ENCODE results near the gene ZBED6.
A peak's percentile ranks its signal among the peaks of the same experiment; 100 is the strongest.
"Not testable (repeated sequence)": the region's sequence is repeated elsewhere in the genome, so short reads cannot be mapped to it uniquely, and the experiment has no call there.

The ZBED6 gene

DNA sequence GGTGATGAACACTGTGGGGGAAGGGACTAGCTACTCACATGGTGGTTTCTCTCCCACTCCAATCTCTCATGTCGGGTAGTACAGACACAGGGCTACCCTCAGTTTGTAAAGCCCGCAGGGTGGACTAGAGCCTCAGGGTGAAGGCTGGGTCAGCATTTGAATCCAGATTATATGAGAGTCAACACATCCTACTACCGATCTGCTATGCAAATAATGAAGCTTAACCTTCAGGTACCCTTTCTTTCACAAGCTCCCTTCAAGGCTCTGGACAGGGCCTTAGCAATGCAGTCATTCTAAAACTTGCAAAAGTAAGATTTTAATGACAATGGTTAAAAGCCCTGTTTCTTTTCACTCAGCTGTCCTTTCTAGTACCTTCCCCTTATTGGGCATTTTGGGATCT is 5.5 kb upstream of the ZBED6 start:
- no peak for TF ChIP-seq CTCF (IDR thresholded peaks at IDR 0.05; ENCODE audit: low read length)
- TF ChIP-seq EZH2 (IDR thresholded peaks at IDR 0.05; ENCODE audit: borderline replicate concordance, low read length): no peak
- no peak overlapping the region for H3K9ac ChIP-seq (ENCODE audit: low read length)
- peak overlapping the region; percentile 81; the same call in 1 of the 2 replicates for H2AFZ ChIP-seq (ENCODE audit: low read length)
- no peak overlapping the region for H3K4me3 ChIP-seq (ENCODE audit: low read depth, low read length, poor library complexity, severe bottlenecking)
- H3K9me3 ChIP-seq (ENCODE audit: low read length): 0 out of 2 replicates have a peak, but pooled peaks cover 3% of the 10 kb centered on the region
- no peaks in the 10 kb centered on the region; the same call in 1 of the 2 replicates for H3K36me3 ChIP-seq (ENCODE audit: insufficient read depth, low read length)
- peaks cover 19% of the 10 kb centered on the region for H3K4me1 ChIP-seq (ENCODE audit: insufficient read depth, low read length, severe bottlenecking)
- H3K27ac ChIP-seq (ENCODE audit: low read depth, low read length, poor library complexity, severe bottlenecking): peak overlapping the region; percentile 77
- no peaks in the 10 kb centered on the region for H3F3A ChIP-seq (ENCODE audit: insufficient read depth, low read length)
- no peaks in the 10 kb centered on the region for H3K9me2 ChIP-seq (ENCODE audit: low read depth, low read length)
- H3K27me3 ChIP-seq (ENCODE audit: insufficient read depth, low read length): no peaks in the 10 kb centered on the region
- no peaks in the 10 kb centered on the region for H4K20me1 ChIP-seq (ENCODE audit: insufficient read depth, low read length)
- H3K4me2 ChIP-seq (ENCODE audit: low read length): peak overlapping the region; percentile 24; the same call in 1 of the 2 replicates
- H3K79me2 ChIP-seq (ENCODE audit: insufficient read depth, low read length): no peaks in the 10 kb centered on the region

DNA sequence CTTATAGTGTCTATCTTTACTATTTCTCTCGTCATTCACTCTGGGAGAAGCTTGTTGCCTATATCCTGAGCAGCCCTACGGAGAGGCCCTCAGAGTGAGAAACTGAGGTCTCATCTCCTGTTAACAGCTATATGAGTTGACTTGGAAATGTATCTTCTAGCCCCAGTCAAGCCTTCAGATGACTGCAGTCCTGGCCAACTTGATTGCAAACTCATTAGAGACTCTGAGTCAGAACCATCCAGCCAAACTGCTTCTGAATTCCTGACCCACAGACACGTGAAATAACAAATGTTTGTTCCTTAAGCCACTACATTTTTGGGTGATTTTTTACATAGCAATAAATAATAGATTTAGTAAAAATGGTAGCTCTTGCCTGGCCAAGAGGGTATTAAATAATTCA is 3.9 kb upstream of the ZBED6 start:
- H3K79me2 ChIP-seq (ENCODE audit: insufficient read depth, low read length): peaks cover 6% of the 10 kb centered on the region
- H3K4me2 ChIP-seq (ENCODE audit: low read length): no peak overlapping the region
- H3K4me1 ChIP-seq (ENCODE audit: insufficient read depth, low read length, severe bottlenecking): peaks cover 24% of the 10 kb centered on the region
- no peaks in the 10 kb centered on the region for H3K9me2 ChIP-seq (ENCODE audit: low read depth, low read length)
- no peaks in the 10 kb centered on the region for H4K20me1 ChIP-seq (ENCODE audit: insufficient read depth, low read length)
- no peak overlapping the region for H2AFZ ChIP-seq (ENCODE audit: low read length)
- H3K9me3 ChIP-seq (ENCODE audit: low read length): no peaks in the 10 kb centered on the region
- no peaks in the 10 kb centered on the region for H3F3A ChIP-seq (ENCODE audit: insufficient read depth, low read length)
- TF ChIP-seq CTCF (IDR thresholded peaks at IDR 0.05; ENCODE audit: low read length) (no peak), EZH2 (IDR thresholded peaks at IDR 0.05; ENCODE audit: borderline replicate concordance, low read length) (no peak)
- H3K27ac ChIP-seq (ENCODE audit: low read depth, low read length, poor library complexity, severe bottlenecking): peak overlapping the region; percentile 10
- no peaks in the 10 kb centered on the region for H3K27me3 ChIP-seq (ENCODE audit: insufficient read depth, low read length)
- H3K9ac ChIP-seq (ENCODE audit: low read length): no peak overlapping the region
- no peaks in the 10 kb centered on the region for H3K36me3 ChIP-seq (ENCODE audit: insufficient read depth, low read length)
- no peak overlapping the region for H3K4me3 ChIP-seq (ENCODE audit: low read depth, low read length, poor library complexity, severe bottlenecking)

DNA sequence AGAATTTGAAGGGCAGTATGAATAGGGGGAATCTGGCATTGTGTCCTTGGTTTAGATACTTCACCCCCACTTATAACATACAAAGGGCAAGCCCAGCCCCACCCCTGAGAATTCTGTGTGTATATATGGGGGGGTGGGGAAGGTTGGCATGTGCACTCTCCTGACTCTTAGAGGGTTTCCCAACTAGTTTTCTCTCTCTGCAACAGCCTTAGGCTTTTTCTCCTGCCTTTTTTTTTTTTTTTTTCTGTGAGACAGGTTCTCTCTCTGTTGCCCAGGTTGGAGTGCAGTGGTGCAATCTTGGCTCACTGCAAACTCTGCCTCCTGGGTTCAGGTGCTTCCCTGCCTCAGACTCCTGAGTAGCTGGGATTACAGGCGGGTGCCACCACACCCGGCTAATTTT is 2.9 kb upstream of the ZBED6 start:
- Histone ChIP-seq H4K20me1 (ENCODE audit: insufficient read depth, low read length) (no peaks in the 10 kb centered on the region), H3K4me2 (ENCODE audit: low read length) (no peak overlapping the region), H3K9me3 (ENCODE audit: low read length) (no peaks in the 10 kb centered on the region), H2AFZ (ENCODE audit: low read length) (no peak overlapping the region), H3K9ac (ENCODE audit: low read length) (no peak overlapping the region), H3K4me1 (ENCODE audit: insufficient read depth, low read length, severe bottlenecking) (peaks cover 34% of the 10 kb centered on the region), H3K79me2 (ENCODE audit: insufficient read depth, low read length) (peaks cover 16% of the 10 kb centered on the region), H3K36me3 (ENCODE audit: insufficient read depth, low read length) (peaks cover 9% of the 10 kb centered on the region), H3K27me3 (ENCODE audit: insufficient read depth, low read length) (no peaks in the 10 kb centered on the region), H3K4me3 (ENCODE audit: low read depth, low read length, poor library complexity, severe bottlenecking) (no peak overlapping the region), H3K27ac (ENCODE audit: low read depth, low read length, poor library complexity, severe bottlenecking) (no peak overlapping the region), H3F3A (ENCODE audit: insufficient read depth, low read length) (no peaks in the 10 kb centered on the region), H3K9me2 (ENCODE audit: low read depth, low read length) (no peaks in the 10 kb centered on the region)
- TF ChIP-seq EZH2 (IDR thresholded peaks at IDR 0.05; ENCODE audit: borderline replicate concordance, low read length) (no peak), CTCF (IDR thresholded peaks at IDR 0.05; ENCODE audit: low read length) (no peak)

- not testable (repeated sequence) for H3K9ac ChIP-seq (ENCODE audit: low read length); H3K9me2 ChIP-seq (ENCODE audit: low read depth, low read length); H2AFZ ChIP-seq (ENCODE audit: low read length); H3K4me3 ChIP-seq (ENCODE audit: low read depth, low read length, poor library complexity, severe bottlenecking); H3K27me3 ChIP-seq (ENCODE audit: insufficient read depth, low read length); H3K9me3 ChIP-seq (ENCODE audit: low read length); H3F3A ChIP-seq (ENCODE audit: insufficient read depth, low read length); H4K20me1 ChIP-seq (ENCODE audit: insufficient read depth, low read length); H3K4me2 ChIP-seq (ENCODE audit: low read length)
- H3K79me2 ChIP-seq (ENCODE audit: insufficient read depth, low read length): peaks cover 27% of the 10 kb centered on the region
- H3K4me1 ChIP-seq (ENCODE audit: insufficient read depth, low read length, severe bottlenecking): peaks cover 35% of the 10 kb centered on the region
- H3K36me3 ChIP-seq (ENCODE audit: insufficient read depth, low read length): peaks cover 19% of the 10 kb centered on the region
- peak overlapping the region; percentile 7 for H3K27ac ChIP-seq (ENCODE audit: low read depth, low read length, poor library complexity, severe bottlenecking)
Observed at GRCh38 chr1:203793561-203793960, 1.9 kb upstream of the ZBED6 start.

All from OCI-LY1 (cell line).